HL-60 (cell line): ENCODE results near the gene RHOT2.

ENCODE experiments used
- CTCF ChIP-seq: IDR thresholded peaks from one replicate; pipeline ENCODE4 v1.5.1; 2011; ENCODE audit warnings: low read length, control low read depth, inconsistent platforms; ENCODE audit not compliant: insufficient read depth
- GABPA ChIP-seq: IDR thresholded peaks from 2 replicates; pipeline ENCODE4 v1.6.1; 2012; ENCODE audit warnings: low read depth
- POLR2AphosphoS5 ChIP-seq: IDR thresholded peaks from 2 replicates; pipeline ENCODE4 v1.6.1; 2012; ENCODE audit warnings: low read depth
- REST ChIP-seq: IDR thresholded peaks from 2 replicates; pipeline ENCODE4 v1.6.1; 2012; ENCODE audit warnings: low read depth; ENCODE audit not compliant: insufficient replicate concordance
- SPI1 ChIP-seq: IDR thresholded peaks from 2 replicates; pipeline ENCODE4 v1.6.1; 2012; ENCODE audit warnings: low read depth, mild to moderate bottlenecking, borderline replicate concordance

- TF ChIP-seq CTCF = no peak
- no peak for TF ChIP-seq SPI1
- TF ChIP-seq POLR2AphosphoS5 = no peak
- TF ChIP-seq REST = no peak
- TF ChIP-seq GABPA = no peak
These were observed 37.7 kb downstream of the RHOT2 start, which contains the start of gene FBXL16 for GRCh38 chr16:705431-706188.
